ENCODE measurements around the gene NAA40.
A peak's percentile ranks its signal among the peaks of the same experiment; 100 is the strongest.

Gene NAA40

DNA sequence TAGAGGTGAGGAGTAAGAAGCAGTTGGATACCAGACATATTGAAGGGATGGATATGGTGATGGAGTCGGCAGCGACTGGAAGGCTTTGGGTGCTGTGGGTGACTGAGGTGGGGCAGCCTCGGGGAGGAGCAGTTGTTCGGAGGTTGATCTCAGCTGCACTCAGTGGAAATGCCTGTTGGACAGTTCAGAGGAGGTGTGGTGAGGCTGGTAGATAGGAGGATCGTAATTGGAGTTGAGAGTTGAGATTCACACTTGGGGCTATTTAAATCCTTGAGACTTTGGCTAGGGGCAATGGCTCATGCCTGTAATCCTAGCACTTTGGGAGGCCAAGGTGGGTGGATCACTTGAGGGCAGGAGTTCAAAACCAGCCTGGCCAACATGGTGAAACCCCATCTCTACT, 54.3 kb downstream of the NAA40 start:
- no peak for DNase-seq

- peak; percentile 37 for DNase-seq
These were observed 55.2 kb downstream of the NAA40 start for GRCh38 chr11:63993993-63994392.

DNA sequence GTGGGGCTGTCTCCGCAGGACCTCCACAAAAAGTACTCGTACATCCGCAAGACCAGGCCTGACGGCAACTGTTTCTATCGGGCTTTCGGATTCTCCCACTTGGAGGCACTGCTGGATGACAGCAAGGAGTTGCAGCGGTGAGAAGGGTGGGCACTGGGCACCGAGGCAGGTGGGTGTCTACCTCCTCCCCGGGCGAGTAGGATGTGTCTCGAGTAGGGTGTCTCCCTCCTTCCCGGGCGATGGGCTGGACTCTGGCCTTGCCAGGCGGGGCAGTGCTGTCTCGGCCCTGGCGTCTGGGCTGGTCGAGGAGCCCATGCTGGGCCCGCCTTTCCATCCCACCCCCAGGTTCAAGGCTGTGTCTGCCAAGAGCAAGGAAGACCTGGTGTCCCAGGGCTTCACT, 57.7 kb downstream of the NAA40 start:
- DNase-seq, result no peak

- peak; percentile 29 for DNase-seq
These were observed 58.4 kb downstream of the NAA40 start for GRCh38 chr11:63997104-63997700.

DNA sequence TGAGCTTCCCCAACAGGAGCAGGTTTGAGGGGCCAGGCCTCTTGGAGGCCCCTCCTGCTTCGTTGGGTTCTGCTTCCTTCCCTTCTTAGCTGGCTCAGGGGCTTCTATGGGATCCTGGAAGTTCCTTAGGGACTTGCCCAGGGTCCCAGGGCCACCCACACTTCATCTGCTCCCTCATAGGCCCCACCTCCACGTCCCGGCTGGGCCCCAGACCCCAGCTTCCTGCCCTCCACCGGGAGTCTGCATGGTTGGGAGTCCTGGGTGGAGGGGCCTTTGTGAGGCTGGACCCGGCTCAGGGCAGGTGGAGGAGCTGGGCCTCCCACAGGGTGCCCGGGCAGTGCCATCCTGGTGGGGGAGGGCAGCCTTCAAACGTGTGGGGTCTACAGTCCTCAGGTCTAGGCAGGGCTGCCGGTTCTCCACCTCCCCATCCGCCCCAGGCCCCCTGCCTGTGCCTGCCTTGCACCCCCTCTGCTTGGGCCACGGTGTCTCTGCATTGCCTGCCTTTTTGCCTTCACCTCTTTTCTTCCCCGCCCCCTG, 59.1 kb downstream of the NAA40 start:
- DNase-seq, result no peak

GRCh38 chr11:63998558-63999348, 60.0 kb downstream of the NAA40 start:
- peak; percentile 51 for DNase-seq

GRCh38 chr11:63999349-64000025, 60.7 kb downstream of the NAA40 start:
- DNase-seq, result peak; percentile 73

DNA sequence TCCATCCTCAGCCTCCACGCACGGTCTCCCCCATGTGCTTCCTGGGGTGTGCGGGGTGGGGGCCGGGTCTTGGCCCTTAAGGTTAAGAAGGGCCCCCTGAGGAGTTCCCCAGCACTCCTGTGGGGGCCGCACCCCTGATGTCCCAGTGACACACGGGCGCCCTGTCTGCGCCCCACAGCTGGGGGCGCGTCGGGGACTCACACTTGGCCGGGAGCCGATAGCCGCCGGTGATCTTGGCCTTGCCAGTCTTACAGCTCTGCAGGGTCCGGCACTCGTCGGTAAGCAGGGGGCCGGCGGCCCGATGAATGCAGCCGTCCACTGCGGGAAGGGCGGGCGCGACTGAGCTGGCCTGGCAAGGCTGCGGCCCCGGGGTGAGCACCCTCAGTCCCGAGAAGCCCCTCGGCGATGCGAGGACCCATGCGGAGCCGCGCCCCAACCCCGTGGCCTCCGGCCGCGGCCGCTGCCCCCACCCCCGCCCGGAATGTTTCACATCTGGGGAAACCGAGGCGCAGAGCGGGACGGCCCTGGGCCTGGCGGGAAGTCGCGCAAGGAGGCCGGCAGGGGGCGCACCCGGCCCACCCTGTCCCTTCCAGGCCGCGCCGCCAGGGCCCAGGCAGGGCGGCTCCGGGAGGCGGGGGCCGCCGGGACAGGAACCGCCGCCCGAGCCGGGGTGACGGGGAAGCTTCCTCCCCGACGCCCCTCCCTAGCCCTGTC, 61.4 kb downstream of the NAA40 start:
- peak; percentile 89 for DNase-seq

DNA sequence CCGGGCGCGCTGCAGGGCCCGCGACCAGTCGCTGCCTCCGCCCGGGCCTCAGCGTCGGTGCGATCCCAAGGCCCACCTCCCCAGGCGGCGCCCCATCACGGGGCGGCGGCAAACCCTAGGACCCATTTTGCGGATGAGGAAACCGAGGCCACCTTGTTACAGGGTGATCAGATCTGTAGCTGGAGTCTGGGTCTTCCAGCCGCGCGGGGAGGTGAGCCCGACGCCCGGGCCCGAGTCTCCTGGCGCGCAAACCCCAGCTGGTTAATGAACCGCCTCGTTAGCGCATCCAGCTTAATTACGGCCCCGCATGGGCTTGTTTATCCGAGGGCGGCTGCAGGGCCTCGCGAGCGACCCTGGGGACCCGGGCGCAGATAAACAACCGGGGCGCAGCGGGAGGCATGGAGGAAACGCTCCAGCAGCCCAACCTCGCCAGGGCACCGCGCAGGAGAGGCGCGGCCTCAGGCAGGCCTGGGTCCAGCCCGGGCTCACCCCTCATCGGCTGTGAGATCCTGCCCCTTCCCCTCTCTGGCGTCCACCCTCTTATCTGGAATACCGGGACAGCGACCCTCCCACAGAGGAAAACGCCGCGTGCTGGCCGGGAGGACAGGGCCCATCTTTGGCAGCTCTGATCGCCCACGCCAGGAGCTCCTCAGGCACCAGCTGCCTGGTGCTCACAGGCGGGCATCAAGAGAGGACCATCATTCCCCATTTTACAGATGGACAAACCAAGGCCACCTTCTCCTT, 62.1 kb downstream of the NAA40 start:
- peak; percentile 36 for DNase-seq

GRCh38 chr11:64001484-64002420, 63.0 kb downstream of the NAA40 start:
- peak; percentile 30 for DNase-seq

GRCh38 chr11:64003807-64004589, 65.2 kb downstream of the NAA40 start:
- DNase-seq, result no peak

GRCh38 chr11:64004590-64004984, 65.8 kb downstream of the NAA40 start:
- no peak for DNase-seq

DNA sequence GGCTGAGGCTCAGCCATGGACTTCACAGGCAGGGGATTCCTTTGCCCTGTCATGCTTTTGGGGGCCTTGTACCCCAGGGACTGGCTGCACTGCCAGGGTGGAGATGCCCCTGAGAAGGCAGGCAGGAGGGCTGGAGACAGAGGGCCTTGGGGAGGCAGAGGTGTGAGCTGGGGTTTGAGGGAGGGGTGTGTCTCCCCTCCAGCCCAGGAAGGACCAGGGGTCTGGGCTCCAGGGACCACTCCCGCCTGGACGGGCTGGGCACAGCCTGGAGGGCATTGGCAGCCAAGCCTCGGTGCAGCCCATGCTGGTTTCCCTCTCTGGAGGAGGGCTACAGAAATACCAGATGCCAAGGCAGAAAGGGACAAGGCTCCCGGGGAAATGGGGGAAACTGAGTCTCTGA, 66.9 kb downstream of the NAA40 start:
- DNase-seq, result no peak

GRCh38 chr11:64006398-64006797, 67.6 kb downstream of the NAA40 start:
- no peak for DNase-seq
